CD4-positive, alpha-beta T cell (primary cell): Measurements from ENCODE around the gene CLSTN2. TPM values are rescaled to one million over a fixed set of nuclear protein-coding genes. Genes with fewer than 3 reads are reported as not detected.

Experiments used
- ATAC-seq: fragments of 200-7000 bp; cut with Tn5 transposase; one replicate; pipeline ENCODE4 v1.10.0; 2022; ENCODE audit warnings: mild to moderate bottlenecking; ENCODE audit not compliant: poor library complexity
- CTCF ChIA-PET: fragments of 350-600 bp; sonication (Branson Sonifier 250); formaldehyde crosslinking; loops from one replicate; lab custom pipeline; 2021; ENCODE audit warnings: antibody characterized with exemption, inconsistent platforms; lab: Charles Lee
- POLR2A ChIA-PET: fragments of 350-600 bp; sonication (Branson Sonifier 250); formaldehyde crosslinking; loops from one replicate; lab custom pipeline; 2021; ENCODE audit warnings: antibody characterized with exemption, inconsistent platforms; lab: Charles Lee
- DNase-seq, 14 experiments: peaks; one replicate each; pipeline ENCODE4 v3.0.0-alpha.2; 2013 to 2020; ENCODE audit warnings: mixed read lengths in 2 of 14
- H3K27ac ChIP-seq, 2 donors: one replicate each; pipeline versions ENCODE4 v1.5.1 to v1.7.0; 2013; ENCODE audit warnings: low read length in 2 of 2, low read depth in 1 of 2, mild to moderate bottlenecking in 1 of 2
- H3K27me3 ChIP-seq, 2 experiments: 1 replicate in 1 of 2; 2 replicates in 1 of 2; pipeline versions ENCODE4 v1.6.1 to v1.7.0; 2013; ENCODE audit warnings: low read length in 2 of 2, control low read depth in 1 of 2, mild to moderate bottlenecking in 1 of 2, moderate library complexity in 1 of 2; ENCODE audit not compliant: insufficient read depth in 2 of 2, control insufficient read depth in 1 of 2
- H3K36me3 ChIP-seq: one replicate; pipeline ENCODE4 v1.6.1; 2013; ENCODE audit warnings: low read length, control low read depth; ENCODE audit not compliant: insufficient read depth
- H3K4me1 ChIP-seq: one replicate; pipeline ENCODE4 v1.6.1; 2013; ENCODE audit warnings: low read length, control low read depth; ENCODE audit not compliant: insufficient read depth
- H3K4me3 ChIP-seq: one replicate; pipeline ENCODE4 v1.5.1; 2013; ENCODE audit warnings: mild to moderate bottlenecking, low read length, moderate library complexity
- H3K9me3 ChIP-seq, 2 experiments: 1 replicate in 1 of 2; 2 replicates in 1 of 2; pipeline versions ENCODE4 v1.6.1 to v1.7.0; 2013; ENCODE audit warnings: low read length in 2 of 2, mild to moderate bottlenecking in 2 of 2, control low read depth in 1 of 2, moderate library complexity in 1 of 2; ENCODE audit not compliant: control insufficient read depth in 1 of 2, insufficient read depth in 1 of 2
- H3K27ac Mint-ChIP-seq: one replicate; pipeline ENCODE4 v1.8.0; 2020; ENCODE audit warnings: mixed read lengths
- H3K27me3 Mint-ChIP-seq: one replicate; pipeline ENCODE4 v1.8.0; 2021; ENCODE audit warnings: mixed read lengths
- H3K36me3 Mint-ChIP-seq: one replicate; pipeline ENCODE4 v1.8.0; 2021; ENCODE audit warnings: low read depth, mixed read lengths
- H3K4me1 Mint-ChIP-seq: one replicate; pipeline ENCODE4 v1.8.0; 2021; ENCODE audit warnings: low read depth, mixed read lengths
- H3K4me3 Mint-ChIP-seq: one replicate; pipeline ENCODE4 v1.8.0; 2020; ENCODE audit warnings: mild to moderate bottlenecking, mixed read lengths
- H3K9me3 Mint-ChIP-seq: one replicate; pipeline ENCODE4 v1.8.0; 2020; ENCODE audit warnings: mixed read lengths
- CTCF ChIP-seq: fragments of 200-600 bp; IDR thresholded peaks from one replicate; pipeline ENCODE4 v1.8.0; 2022; ENCODE audit warnings: antibody characterized with exemption, mild to moderate bottlenecking
- intact Hi-C, 2 experiments: fragments of 100-400 bp; cut with DNase I in 1 of 2; cut with micrococcal nuclease in 1 of 2; formaldehyde crosslinking; loops; one replicate each; pipeline versions ENCODE4 v1.15.1 to v1.9.0; 2023 to 2025; cut with DNase I, micrococcal nuclease
- total RNA-seq, 174 experiments: library from RNA in 2 of 174; stranded (reverse) in 2 of 174; gene quantifications; one replicate each; pipeline ENCODE4 v1.2.3 and lab custom pipeline; 2021 to 2026

Gene CLSTN2
- total RNA-seq, 2 experiments from 2014 or later: not detected

DNA sequence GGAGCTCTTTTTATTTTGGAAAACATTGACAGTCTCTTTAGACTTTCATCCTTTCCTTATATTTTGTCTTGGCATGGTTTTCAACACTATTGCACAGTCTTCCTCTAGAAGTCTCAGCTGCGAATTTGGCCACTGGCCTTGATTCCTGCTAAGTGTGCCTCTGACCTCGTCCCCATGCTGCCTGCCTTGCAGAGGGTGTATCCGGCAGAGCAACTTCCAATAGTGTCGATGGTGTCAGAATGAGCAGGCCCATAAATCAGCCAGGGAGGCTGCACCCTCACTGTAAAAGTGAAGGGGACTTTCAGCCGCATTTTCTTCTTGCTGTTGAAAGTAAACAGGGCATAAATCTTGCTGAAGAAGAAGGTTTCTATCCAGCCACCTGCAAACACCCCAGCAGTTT lies 406.2 kb downstream of the CLSTN2 start:
- H3K27me3 Mint-ChIP-seq: no peaks in the 10 kb centered on the region
- POLR2A ChIA-PET: no interaction called here
- H3K4me1 Mint-ChIP-seq: no peaks in the 10 kb centered on the region
- Histone ChIP-seq H3K9me3 (peaks cover 0 to 3% of the 10 kb centered on the region in 2 experiments), H3K27ac (no peak overlapping the region), H3K36me3 (no peaks in the 10 kb centered on the region), H3K27me3 (no peaks in the 10 kb centered on the region), H3K4me3 (no peak overlapping the region), H3K4me1 (no peaks in the 10 kb centered on the region)
- H3K4me3 Mint-ChIP-seq: no peak overlapping the region
- H3K36me3 Mint-ChIP-seq: no peaks in the 10 kb centered on the region
- no peak for TF ChIP-seq CTCF
- H3K27ac Mint-ChIP-seq: no peak overlapping the region
- DNase-seq (no peak), ATAC-seq (no peak)
- intact Hi-C loops: no loop called here
- H3K9me3 Mint-ChIP-seq: no peaks in the 10 kb centered on the region
- CTCF ChIA-PET: no interaction called here

DNA sequence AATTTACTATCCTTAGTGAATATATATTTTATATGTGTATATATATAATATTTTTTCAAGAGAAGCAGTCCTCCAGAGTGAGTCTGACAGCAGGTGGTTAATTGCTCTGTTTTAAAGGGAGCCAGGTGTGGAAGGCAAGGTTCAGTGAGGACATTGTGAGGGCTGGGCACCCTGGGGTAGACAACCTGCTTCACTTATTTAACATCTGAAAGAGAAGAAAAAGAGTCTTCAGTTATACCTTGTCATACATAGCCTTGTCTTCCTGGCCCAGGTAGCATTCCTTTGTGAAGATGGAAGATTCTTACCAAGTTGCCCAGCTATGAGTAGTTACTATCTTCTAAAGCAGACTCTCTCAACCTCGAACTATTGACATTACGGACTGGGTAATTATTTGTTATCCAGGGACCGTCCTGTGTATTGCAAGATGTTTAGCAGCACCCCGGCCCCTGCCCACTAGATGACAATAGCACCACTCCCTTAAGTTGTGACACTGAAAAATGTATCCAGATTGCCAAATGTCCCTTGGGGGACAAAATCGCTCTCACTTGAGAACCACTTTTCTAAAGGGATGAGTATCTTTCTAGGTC lies 406.9 kb downstream of the CLSTN2 start:
- ChIA-PET CTCF (no interaction called here), POLR2A (no interaction called here)
- Mint-ChIP-seq H3K4me1 (no peaks in the 10 kb centered on the region), H3K27ac (no peak overlapping the region), H3K27me3 (no peaks in the 10 kb centered on the region), H3K9me3 (no peaks in the 10 kb centered on the region), H3K4me3 (no peak overlapping the region), H3K36me3 (no peaks in the 10 kb centered on the region)
- Histone ChIP-seq H3K4me3 (no peak overlapping the region), H3K27ac (no peak overlapping the region), H3K4me1 (no peaks in the 10 kb centered on the region), H3K36me3 (no peaks in the 10 kb centered on the region), H3K27me3 (no peaks in the 10 kb centered on the region), H3K9me3 (peaks cover 0 to 3% of the 10 kb centered on the region in 2 experiments)
- ATAC-seq (no peak), DNase-seq (no peak)
- TF ChIP-seq CTCF: no peak
- intact Hi-C loops: no loop called here

- Histone ChIP-seq H3K9me3 (peaks cover 0 to 3% of the 10 kb centered on the region in 2 experiments), H3K27ac (no peak overlapping the region), H3K4me3 (no peak overlapping the region), H3K36me3 (no peaks in the 10 kb centered on the region), H3K4me1 (no peaks in the 10 kb centered on the region), H3K27me3 (no peaks in the 10 kb centered on the region)
- Mint-ChIP-seq H3K9me3 (no peaks in the 10 kb centered on the region), H3K27ac (no peak overlapping the region), H3K4me1 (no peaks in the 10 kb centered on the region), H3K36me3 (no peaks in the 10 kb centered on the region), H3K27me3 (no peaks in the 10 kb centered on the region), H3K4me3 (no peak overlapping the region)
- TF ChIP-seq CTCF: no peak
- intact Hi-C loops: no loop called here
- ChIA-PET POLR2A (no interaction called here), CTCF (no interaction called here)
- DNase-seq (no peak), ATAC-seq (no peak)
Measured at GRCh38 chr3:140342668-140343067, 407.7 kb downstream of the CLSTN2 start.
